HG02798 (cell line): ENCODE data around the gene LMOD1.
"Not testable (repeated sequence)": the region's sequence is repeated elsewhere in the genome, so short reads cannot be mapped to it uniquely, and the experiment has no call there.

Experiments
- ATAC-seq: cut with Tn5 transposase; IDR thresholded peaks from one replicate; pipeline ENCODE4 v1.9.1; 2021; ENCODE audit warnings: mild to moderate bottlenecking; ENCODE audit not compliant: unreplicated experiment, poor library complexity

Gene LMOD1

DNA sequence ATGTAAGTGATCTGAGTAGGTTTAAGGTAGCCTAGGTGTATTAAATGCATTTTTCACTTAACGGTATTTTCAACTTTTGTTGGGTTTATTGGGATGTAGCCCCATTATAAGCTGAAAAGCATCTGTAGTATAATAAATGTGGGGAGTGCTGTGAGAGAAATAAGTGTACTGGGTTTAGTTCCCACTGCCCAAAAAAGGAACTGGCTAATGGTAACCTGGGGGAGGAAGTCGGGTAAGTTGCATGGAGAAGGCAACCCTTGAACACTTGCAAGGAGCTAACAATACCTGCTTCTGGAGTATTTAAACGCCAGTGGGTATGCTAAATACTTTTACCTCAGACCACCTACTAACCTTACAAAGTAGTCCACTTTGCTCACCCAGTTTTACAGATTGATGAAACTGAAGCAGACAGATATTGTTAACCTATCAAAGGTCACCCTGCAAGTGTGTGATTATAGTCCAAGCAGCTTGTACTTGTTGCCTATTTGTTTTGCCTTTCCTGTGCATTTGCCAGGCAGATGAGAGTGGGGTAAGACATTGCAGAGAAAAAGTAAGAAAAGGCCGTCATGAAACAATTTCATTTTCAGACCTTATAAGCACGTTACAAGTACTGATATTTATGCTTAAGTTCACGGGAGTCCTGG is 65.3 kb downstream of the LMOD1 start:
- no peak for ATAC-seq

DNA sequence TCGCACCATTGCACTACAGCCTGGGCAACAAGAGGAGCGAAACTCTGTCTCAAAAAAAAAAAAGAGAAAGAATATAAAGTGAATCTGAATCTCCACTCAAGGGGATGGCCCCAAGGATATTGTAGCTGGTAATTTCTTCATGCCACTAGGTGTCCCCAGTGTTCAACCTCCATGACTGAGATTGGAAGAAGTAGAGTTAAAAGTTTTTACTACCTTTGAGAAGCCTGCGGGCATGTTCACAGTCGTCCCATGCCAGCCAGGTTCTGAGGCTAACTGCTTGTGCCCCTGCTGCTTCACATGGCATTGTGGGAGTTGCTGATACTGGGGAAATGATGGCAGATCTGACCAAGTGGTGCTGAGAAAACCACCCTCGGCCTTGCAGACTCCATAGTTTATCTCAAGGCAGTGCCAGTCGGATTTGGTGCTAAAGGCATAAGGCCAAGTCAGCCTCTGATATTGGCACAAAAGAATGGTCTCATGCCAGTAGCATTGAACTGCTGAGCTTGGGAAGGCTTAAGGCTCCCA is 68.4 kb downstream of the LMOD1 start:
- no peak for ATAC-seq

DNA sequence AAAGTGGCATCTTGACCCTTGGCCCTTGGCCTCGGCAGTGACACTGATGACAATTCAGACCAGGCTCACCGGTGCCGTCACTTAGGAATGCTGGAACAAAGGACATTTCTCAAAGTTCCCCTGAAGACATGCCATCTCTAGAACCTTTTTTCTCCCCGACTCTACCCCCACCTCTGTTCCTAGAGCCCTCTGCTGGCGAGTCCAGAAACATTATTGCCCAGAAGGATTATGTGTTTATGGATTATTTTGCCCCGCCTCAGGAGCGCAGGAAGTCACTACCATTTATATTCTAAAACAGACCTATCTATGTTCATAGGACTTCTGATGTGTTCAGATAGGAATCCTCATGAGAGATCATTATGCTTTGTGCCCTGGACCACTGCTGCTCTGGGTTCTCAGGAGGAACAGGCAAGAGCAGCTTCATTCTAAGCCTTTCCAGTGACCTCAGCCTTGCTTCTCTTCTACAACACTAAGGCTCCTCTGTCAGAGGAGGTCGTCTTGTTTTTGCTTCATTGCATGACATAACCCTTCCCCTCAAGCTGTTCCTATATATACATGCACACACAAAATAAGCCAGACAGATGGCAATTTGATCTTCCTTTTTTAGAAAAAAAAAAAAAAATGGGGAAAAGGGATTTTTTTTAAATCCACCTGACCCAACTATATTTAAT is 70.1 kb downstream of the LMOD1 start:
- no peak for ATAC-seq

DNA sequence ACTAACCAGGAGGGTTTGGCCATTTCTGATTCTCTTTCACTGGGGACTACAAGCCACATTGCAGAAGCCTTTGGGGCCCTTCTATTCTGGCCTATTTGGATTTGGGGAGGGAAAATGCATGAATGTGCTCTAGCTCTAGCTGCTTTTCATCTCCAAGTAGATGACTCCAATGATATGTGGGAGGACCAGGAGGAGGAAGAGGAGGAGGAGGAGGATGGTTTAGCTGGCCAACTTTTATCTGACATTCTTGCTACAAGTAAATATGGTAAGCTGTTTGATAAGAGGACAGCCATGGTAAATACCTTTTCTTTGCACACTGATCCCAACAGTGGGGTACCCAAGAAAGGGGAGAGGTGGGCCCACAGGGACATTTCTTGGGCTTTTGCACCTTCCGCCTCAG is 71.7 kb downstream of the LMOD1 start:
- ATAC-seq = no peak

DNA sequence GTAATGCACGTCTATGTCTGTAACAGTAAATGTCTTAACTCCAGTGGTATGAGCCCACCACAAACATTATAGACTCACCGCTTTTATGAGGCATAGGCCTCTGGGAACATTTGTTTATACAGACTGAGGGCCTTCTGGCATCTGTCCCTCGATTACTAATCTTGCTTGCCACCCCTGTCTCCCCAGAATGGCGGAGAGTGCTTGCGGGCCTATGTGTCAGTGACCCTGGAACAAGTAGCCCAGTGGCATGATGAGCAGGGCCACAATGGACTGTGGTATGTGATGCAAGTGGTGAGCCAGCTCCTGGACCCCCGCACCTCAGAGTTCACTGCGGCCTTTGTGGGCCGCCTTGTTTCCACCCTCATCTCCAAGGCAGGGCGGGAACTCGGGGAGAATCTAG is 76.0 kb downstream of the LMOD1 start:
- no peak for ATAC-seq

DNA sequence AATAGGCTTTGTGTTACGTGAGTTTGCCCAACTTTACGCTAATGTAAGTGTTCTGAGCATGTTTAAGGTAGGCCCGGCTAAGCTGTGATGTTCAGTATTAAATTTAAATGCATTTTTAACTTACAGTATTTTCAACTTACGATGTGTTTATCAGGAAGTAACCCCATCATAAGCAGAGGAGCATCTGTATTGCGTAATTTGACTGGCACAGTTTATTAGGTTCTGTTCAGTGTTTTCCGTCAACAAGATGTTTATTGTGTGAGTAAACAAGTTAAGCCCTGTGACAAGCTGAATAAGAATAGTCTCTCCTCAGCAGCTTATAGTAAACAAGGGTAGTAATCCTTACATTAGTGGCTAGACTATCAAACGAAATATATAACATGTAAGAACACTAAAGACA is 84.9 kb downstream of the LMOD1 start:
- ATAC-seq = no peak

DNA sequence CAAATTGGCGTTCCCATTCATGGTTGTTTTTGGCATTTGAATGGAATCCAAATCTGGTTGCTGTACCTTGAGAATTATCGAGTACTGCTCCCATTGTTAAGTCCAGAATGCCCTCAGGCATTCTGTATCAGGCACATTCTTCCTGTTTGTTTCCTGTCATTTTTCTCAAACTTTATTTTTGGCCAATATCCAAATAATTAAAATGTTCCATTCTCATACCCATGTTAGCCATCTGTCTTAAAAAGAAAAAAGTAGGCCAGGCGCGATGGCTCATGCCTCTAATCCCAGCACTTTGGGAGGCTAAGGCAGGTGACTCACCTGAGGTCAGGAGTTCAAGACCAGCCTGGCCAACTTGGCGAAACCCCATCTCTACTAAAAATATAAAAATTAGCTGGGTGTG is 86.9 kb downstream of the LMOD1 start:
- no peak for ATAC-seq

DNA sequence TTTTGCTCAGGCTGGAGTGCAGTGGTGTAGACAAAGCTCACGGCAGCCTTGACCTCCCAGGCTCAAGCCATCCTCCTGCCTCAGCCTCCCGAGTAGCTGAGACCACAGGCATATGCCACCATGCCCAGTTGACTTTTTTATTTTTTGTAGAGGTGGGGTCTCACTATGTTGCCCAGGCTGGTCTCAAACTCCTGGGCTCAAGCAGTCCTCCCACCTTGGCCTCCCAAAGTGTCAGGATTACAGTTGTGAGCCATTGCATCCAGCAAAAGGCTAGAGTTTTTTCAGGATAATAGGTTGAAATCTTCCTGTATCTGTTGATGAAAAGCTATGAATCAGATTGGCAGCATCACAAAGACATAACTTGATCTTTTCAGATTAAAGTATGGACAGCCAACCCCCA is 89.6 kb downstream of the LMOD1 start:
- ATAC-seq = not testable (repeated sequence)

DNA sequence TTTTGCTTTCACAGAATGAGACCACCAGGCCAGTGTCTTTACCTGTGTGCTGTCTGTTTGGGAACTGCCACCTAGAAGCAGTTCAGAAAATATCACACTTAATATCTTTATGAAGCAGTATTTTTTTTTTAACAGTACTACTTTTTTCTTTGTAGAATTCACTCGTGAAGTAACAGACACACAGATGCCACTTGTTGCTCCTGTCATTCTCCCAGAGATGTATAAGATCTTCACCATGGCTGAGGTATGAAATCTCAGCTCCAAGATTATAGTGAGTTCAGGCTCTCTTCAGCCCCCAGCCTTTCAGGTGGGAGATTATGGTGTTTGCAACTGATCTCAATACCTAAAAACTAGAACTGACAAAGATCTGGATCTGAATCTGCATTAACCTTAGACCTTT is 94.4 kb downstream of the LMOD1 start:
- ATAC-seq = no peak

DNA sequence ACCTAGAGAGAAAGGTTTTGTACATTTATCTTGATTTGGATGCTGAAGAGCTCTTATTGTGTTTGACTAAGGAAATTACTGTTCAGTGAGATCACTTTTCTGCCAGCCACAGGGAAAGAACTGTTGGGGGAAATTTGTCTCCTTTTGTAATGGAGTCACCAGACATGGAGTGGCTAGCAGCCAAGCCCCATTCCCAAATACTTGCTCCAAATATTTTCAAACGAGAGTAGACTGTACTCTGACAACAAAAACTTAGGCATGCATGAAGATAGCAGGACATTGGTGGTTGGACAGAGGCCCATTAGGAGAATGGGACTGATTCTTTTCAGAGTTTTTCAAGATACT is 96.3 kb downstream of the LMOD1 start:
- no peak for ATAC-seq

DNA sequence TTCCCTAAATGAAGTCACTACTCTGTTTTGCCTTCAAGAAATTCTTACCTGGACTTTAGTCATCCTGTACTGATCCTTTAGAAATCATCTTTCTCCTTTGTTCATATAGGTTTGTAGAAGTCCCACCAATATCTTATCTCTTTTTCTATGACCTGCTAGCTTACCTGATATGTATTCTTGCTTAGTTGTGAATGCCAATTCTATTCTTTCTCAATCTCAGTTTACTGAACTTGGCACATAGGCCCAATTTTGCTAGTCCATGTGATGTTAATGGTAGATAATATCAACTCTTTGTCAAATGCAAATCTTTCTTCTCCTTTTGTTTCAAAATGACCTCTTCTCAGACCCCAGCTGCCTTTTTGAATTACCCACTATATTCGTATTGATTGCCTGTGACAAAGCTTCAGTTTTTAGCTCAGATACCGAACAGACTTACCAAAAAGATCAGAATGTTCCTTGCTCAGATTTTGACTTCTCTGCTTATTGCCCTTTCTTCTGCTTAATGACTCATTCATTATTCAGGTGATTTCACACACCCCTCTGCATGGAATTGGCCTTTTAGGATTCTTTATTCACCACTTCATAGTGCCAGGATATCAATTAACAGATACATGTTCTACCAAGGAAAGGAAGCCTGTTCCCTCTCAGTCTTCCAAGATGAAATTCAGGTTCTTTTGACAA is 96.8 kb downstream of the LMOD1 start:
- ATAC-seq = no peak

DNA sequence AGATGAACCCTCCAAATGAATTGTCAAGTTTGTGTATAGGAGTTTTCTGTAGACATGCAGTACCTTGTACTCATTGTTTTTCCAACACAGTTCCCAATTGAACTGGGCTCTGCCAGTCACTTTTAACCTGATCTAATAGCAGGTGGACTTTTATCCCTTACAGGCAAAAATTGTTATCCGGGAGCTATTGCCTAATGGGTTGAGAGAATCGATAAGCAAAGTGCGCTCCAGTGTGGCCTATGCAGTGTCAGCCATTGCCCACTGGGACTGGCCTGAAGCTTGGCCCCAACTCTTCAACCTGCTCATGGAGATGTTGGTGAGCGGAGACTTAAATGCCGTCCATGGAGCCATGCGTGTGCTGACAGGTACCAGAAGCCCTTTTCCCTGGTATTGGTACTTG is 98.1 kb downstream of the LMOD1 start:
- ATAC-seq = no peak

DNA sequence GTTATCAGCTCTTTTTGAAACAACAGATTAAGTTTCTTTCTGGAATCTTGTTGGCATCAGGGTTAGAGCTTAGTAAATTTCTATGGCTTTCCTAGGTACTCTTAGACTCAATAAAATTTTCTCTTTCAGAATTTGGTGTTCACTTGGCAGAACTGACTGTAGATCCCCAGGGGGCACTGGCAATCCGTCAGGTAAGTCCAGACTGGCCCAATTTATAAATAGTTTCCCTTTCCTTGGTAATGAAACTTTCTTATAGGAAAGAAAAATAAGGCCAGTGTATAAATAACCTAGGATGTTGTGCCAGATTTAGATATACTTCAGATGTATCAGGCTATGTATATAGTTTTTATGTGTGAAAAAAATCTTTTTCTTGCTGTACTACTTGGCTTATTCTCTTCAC is 99.2 kb downstream of the LMOD1 start:
- no peak for ATAC-seq
